ENCODE data around the gene PSD. TPM values are rescaled to one million over a fixed set of nuclear protein-coding genes. Genes with fewer than 3 reads are reported as not detected.

The PSD gene
- polyA plus RNA-seq, 10 donors, result 3.8 to 11.6 (median 5.9) TPM

DNA sequence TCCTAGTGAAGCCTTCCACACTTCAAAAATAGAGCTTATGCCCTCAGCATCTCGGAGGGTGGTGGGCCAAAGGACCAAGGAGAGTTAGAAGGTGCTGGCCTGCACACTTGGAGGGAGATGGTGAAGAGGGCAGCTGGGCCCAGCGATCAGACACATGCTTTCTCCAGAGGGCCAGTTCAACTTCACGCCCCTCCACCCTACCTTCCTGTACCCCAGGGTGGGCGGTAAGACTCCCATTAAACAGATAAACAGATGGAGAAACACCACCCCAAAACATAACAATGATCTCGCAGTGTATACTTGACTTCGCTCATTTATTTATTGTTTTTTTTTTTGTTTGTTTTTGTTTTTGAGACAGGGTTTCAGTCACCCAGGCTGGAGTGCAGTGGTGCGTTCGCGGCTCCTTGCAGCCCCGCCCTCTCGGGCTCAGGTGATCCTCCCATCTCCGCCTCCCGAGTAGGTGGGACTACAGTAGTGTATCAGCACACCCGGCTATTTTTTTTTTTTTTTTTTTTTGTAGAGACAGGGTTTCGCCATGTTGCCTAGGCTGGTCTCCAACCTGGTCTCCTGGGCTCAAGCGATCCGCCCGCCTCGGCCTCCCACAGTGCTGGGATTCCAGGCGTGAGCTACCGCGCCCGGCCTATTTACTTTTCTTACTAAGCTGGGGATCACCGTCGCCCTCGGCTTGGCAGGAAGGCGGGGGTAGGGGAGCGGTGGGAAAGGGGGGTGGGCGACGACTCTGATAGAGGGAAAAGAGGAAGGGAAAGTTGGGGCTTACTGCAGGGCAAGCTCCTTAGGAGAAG lies 30.9 kb upstream of the PSD start:
- DNase-seq, result peak in 2 of 3 donors; percentile 32 to 56

GRCh38 chr10:102444851-102445250 lies 26.3 kb upstream of the PSD start:
- DNase-seq, result no peak

DNA sequence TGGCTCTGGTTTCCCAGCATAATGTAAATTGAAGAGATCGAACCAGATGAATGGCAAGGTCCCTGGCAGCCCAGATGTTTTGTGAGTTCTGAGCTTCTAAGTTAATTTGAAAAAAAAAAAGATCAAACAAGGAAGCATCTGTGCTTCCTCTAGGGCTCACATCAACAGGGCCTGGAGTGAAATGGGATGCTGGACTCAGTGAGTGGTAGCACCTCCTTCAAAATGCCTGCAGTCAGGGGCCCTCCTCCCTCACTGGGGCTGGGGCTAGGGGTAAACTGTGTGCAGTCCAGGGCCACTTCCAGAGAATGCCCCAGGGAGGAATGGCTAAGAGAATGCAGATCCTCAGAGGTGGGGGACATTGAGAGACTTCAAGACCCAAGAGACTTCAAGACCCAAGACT lies 19.8 kb upstream of the PSD start:
- DNase-seq, result no peak

DNA sequence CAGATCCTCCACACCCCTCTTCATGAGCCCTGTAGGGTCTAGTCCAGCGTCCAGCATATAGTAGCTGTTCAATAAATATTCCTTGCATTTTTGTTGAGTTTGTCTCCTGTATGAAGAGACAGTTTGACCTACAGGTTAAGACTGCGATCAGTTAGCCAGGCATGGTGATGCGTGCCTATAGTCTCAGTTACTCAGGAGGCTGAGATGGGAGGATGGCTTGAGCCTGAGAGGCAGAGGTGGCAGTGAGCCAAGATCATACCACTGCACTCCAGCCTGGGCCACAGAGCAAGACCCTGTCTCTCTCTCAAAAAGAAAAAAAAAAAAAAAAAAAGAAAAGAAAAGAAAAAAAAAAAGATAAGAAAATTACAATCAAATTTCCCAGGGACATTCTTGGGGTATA lies 18.9 kb upstream of the PSD start:
- DNase-seq, result no peak

- DNase-seq, result peak in 1 of 3 donors; percentile 20
Observed at GRCh38 chr10:102436312-102436711, 17.7 kb upstream of the PSD start.

DNA sequence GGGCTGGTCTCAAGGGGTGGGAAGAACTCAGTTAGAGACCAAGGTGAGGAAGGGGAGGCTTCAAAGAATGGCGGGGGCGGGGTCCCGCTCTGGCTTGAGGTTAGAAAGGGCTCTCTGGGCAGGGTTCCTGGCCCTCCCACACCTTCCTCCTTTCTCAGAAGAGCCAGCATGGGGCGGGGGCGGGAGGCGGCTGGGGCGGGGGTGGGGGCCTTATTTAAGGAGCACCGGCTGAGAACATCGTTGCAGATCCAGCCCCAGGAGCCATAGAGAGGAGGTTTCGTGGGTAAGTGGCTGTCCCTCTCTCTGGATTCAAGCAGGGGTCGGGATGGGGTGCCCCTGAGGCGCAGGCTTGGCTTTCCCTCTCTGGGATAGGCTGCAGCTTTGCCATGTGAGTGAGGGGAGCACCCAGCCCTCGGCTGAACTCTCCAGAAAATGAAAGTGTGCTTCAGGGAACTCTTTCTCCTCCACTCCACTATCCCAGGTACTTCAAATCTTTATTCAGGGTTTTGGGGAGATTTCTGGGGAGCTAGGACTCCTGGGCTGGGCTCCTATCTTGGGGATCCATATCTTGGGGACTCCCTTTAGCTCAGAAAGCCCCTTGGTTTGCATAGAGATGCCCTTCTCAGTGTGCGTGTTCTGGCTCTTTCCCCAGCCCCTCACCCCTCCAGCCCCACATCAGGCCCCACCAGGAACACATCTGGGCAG lies 17.1 kb upstream of the PSD start:
- DNase-seq, result peak in 1 of 3 donors; percentile 50

DNA sequence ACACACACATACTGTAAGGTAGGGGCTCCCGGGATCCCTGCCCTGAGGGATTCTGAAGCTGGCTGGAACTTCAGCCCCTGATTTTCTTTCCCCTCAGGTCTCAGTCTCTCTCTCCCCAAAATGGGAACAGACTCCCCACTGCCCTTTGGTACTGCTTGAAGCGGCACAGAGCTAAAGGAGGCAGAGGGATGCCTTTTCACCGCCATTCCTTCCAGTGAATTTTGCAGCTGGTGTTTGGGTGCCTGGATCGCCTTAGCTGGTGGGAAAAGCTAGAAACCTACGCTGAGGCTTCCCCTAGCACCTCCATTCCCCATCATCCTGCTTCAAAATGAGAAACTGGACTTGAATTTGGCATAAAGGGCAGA lies 16.5 kb upstream of the PSD start:
- DNase-seq, result no peak

DNA sequence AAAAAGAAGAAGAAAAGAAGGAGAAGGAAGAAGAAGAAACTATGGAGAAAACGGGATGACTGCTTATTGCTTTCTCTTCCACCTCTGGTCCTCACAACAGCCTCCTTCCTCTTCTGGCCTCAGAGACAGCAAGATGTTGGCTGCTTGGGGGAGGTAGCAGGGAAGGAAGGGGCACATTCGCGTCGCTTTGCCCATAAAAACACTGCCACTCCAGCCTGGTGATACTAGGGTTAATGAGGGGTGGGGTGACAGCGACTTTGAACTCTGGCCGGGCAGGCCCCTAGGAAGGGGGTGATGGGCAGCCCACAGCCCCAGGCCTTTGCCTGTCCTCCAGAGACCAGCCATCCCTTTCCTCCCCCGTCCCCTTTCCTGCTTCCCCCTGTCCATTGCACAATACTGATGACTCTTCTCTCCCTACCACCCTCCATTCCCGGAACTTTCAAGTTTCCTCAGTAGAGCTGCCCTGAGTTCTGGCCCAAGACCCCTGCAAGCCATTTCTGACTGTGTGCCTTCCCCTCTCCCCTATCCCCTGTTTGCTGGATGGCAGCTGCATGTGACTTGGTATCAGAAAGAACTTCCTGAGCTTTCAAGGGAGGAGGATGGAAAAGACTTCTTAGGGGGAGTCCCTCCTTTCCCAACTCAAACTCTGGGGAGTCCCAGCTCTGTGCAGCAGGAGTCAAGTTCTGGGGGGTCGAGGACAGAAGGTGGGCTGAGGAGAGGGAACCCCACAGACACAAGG lies 16.0 kb upstream of the PSD start:
- DNase-seq, result peak in 1 of 3 donors; percentile 51

DNA sequence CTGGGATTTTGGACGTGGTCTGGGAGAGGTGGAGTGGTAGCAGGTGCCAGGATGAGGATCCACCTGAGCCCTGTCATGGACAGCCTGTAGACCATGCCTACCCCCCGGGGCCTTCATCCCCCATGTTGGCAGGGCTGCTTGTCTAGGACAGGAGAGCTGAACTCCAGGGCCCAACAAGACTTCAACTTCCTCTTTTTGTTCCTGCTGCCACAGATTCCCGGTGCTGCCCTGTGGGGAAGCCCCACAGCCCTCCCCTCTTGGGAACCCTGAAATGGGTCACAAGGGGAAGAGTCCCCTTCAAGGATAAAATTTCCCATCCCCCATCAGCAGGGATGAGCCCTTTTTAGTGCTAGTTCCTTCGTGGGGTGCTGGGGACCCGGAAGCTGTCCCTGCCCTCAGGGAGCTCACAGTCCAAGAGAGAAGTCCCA lies 15.0 kb upstream of the PSD start:
- DNase-seq, result no peak

DNA sequence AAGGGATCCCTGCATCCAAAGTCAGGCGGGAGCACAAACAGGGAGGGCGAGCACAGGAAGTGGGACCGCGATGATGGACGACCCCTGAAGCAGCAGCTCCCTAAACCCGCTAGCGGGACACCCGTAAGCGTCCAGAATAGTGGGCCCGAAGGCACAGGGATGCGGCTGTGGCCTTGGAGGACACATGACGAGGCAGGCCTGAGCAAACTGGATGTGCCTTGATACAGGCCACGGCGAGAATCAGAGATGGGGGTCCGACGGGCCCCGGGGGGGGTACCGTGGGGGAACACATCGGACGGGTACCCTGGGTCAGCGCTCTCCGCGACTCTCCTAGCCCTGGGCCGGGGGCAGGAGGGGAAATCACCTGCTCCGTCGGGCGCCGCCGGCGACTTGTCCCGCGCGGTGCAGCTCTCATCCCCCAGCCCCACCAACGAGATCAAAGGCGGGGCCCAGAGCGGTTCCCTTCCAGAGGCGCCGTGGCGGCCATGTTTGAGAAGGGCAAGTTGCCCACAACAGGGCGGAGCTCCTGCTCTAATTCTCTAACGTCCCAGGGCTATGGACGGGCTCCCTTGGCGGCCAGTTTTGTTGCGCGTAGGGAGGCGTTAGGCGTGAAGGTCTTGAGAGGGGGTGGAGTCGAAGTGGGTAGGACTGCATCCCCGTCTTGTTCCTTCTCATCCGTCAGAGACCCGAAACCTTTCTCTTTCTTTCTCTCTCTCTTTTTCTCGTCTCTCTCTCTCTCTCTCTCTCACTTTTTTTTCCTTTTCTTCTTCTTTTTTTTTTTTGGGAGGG lies 13.8 kb upstream of the PSD start, which contains the start of gene CUEDC2:
Gene CUEDC2 (minus strand): TSS at position 413 of the 789 bp plus-strand sequence. CDS start 7,386 bp downstream, outside the sequence.
- peak; percentile 97 to 98 (median 98) for DNase-seq

GRCh38 chr10:102431452-102432124 lies 13.0 kb upstream of the PSD start:
- DNase-seq, result no peak

GRCh38 chr10:102429468-102429867 lies 10.9 kb upstream of the PSD start:
- no peak for DNase-seq

DNA sequence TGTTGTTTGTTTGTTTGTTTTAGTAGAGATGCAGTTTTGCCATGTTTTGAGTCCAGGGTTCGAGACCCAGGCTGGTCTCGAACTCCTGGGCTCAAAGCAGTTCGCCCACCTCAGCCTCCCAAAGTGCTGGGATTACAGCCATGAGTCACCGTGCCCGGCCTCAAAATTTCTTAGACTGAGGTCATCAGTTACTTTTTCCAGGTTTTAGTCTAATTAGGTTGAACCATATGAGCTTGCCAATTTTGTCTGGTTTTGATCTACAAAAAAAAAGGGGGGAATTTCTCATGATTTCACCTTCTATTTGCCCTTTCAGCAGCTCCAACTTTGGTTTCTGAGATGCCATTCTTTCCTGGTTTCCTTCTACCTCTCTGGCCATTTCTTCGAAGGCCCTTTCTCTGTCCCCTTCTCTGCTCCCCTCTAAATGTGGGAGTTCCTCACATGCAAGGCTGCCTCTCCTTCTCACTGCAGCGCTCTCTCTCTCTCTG lies 8.3 kb upstream of the PSD start:
- DNase-seq, result no peak

DNA sequence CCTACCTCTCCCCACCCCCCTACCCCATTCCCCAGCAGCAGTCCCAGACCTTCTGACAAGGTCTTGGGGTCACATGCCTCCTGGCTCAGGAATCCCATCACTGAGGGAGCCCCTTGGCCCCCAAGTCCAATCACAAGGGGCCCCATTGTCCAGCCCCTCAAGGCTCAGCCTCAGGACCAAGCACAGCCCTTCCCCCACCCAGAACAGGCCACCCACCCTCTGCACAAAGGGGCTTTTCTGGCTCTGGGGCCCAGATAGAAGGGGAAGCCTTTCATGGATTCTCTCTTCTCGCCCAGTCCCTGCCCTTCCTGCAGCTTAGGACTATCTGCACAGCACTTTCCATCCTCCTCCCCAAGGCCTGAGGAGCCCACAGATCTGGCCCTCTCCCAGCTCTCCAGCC lies 6.9 kb upstream of the PSD start:
- DNase-seq, result no peak

DNA sequence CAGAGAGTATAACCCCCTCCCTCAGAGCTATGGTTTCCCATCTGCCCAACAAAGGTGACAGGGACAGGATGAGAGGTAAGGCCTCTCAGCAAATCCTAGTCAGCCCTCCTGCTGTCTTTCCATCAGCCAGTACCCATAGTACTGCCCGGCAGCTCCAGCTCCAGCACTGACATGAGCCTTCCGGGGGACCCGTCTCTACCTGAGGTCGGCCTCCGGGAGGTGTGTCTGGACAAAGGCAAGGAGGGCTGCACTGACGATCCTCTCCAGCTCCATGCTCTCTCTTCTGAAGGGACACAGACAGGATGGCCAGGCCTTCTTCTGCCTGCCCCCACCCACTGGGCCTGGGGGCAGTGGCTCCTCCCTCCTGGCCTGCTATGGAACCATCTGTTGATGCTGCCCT lies 6.3 kb upstream of the PSD start:
- no peak for DNase-seq

- DNase-seq, result no peak
Observed at GRCh38 chr10:102424145-102424544, 5.6 kb upstream of the PSD start.

GRCh38 chr10:102423372-102423968 lies 4.9 kb upstream of the PSD start:
- DNase-seq, result no peak

- DNase-seq, result peak; percentile 37 to 84 (median 71)
Observed at GRCh38 chr10:102422545-102423129, 4.1 kb upstream of the PSD start.

GRCh38 chr10:102421757-102422512 lies 3.4 kb upstream of the PSD start:
- peak in 1 of 3 donors; percentile 37 for DNase-seq

- DNase-seq, result no peak
Observed at GRCh38 chr10:102421507-102421756, 2.8 kb upstream of the PSD start.
